H1 (cell line): Measurements from ENCODE around the gene LIG3. TPM values are rescaled to one million over a fixed set of nuclear protein-coding genes. Genes with fewer than 3 reads are reported as not detected.

Experiments
- CTBP2 ChIP-seq: IDR thresholded peaks from 2 replicates; pipeline ENCODE4 v1.7.0; 2011; ENCODE audit warnings: borderline replicate concordance, mild to moderate bottlenecking, moderate library complexity, mixed read lengths, low read length; ENCODE audit not compliant: insufficient read depth, insufficient read length
- polyA plus RNA-seq, 7 experiments: library from polyadenylated mRNA; depleted of rRNA in 3 of 7; stranded (reverse) in 5 of 7; unstranded in 2 of 7; fragments of >200 nt in 5 of 7; fragments of 200-250 nt in 2 of 7; gene quantifications; 1 replicate in 5 of 7; 2 replicates in 1 of 7; 4 replicates in 1 of 7; pipeline versions ENCODE4 v1.2.1 to v1.2.3, GENCODE V29; 2011 to 2013; ENCODE audit warnings: missing spikeins in 2 of 7, mixed read lengths in 2 of 7
- total RNA-seq: library from RNA; stranded (reverse); fragmentation: NEBNext Ultra II Directional; extraction: Animal tissue kit (Norgen Biotek cat#: 25700); gene quantifications from 2 replicates; pipeline ENCODE4 v1.2.1, GENCODE V29; 2021

Gene LIG3
- total and polyA plus RNA-seq, 2 of the 8 experiments (the other 6 are each of a cell fraction or from before 2014, with no cell fraction given): 63.6 to 89.3 TPM

GRCh38 chr17:35046245-35046644, 65.9 kb downstream of the LIG3 start (continued):
- TF ChIP-seq CTBP2: no peak
- TF ChIP-seq, all 59 proteins: peak for 0
